ENCODE results near the gene VWC2L.

VWC2L gene

DNA sequence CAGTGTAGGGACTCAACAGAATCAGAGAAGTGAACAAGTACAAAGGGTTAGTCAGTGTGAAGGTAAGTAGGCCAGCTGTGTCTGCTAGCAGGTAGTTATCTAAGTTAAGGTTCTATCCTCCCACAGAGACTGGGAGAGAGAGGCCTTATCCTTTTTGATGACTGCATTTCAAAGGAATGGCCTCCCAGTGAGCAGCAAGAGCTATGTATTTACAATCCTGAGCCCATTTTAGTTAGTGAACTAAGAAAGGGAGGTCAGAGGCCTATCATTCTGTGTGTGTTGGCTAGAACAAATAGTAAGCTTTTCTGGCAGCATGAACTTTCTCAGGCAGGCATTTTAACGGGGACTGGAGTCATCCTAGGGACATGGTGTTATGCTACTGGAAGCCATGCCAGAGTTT is 182.9 kb downstream of the VWC2L start:
- DNase-seq (ENCODE audit: low spot score), result peak; percentile 4

GRCh38 chr2:214601852-214602633 is 191.2 kb downstream of the VWC2L start:
- DNase-seq (ENCODE audit: low spot score), result no peak

DNA sequence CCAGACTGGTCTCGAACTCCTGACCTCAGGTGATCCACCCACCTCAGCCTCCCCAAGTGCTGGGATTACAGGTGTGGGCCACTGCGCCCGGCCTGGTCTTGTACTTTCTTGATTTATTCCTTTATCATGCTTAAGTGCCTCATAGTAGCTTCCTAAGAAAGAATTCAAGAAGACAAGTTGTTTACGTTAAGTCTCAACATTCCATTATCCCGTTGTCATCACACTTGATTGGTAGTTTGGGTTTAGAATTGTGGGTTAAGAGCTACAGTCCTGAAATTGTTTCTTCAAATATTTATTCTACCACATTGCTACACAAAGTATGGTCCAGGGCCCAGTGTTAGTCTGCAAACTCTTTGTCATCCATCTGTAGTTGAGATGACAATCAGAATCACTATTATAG is 194.0 kb downstream of the VWC2L start:
- DNase-seq (ENCODE audit: low spot score), result peak; percentile 4

- no peak for DNase-seq (ENCODE audit: low spot score)
Measured at GRCh38 chr2:214607051-214607450, 196.2 kb downstream of the VWC2L start.

DNA sequence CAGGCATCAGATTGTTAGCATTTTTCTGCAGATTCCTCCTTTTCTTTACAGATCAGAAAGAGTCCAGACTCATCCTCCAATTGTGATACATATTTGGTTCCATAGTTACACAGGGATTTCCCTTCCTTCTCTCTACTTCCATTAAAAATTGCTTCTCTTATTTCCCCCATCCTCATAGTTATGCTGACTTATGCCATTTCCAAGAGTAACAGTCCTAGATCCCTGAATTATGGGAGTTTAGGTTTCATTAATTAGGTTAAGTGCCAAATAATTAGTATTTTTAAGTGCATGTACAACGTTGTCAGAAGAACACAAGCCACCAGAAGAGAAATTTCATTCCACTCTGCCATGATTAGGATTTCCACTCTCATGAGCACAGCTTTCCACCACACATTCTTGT is 200.2 kb downstream of the VWC2L start:
- no peak for DNase-seq (ENCODE audit: low spot score)

- no peak for DNase-seq (ENCODE audit: low spot score)
Measured at GRCh38 chr2:214624166-214624760, 213.4 kb downstream of the VWC2L start.

DNA sequence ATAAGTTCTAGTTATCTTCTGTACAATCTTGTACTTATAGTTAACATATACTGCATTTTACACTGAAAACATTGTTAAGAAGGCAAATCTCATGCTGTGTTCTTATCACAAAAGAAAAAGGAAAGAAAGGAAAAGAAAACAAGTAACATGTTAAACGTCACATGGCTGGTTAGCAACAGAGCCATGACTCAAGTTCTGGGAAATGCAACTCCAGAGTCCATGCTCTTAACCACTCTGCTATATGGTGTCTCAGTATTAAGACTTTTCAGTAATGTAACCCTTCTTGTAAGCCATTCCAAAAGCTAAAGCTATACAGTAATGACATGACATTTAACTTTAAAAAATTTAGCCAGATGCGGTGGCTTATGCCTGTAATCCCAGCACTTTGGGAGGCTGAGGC is 217.2 kb downstream of the VWC2L start:
- no peak for DNase-seq (ENCODE audit: low spot score)

Data from hepatic stellate cell (primary cell).